Naive thymus-derived CD4-positive, alpha-beta T cell (primary cell): Measurements from ENCODE around the gene PHTF1. TPM values are rescaled to one million over a fixed set of nuclear protein-coding genes. Genes with fewer than 3 reads are reported as not detected.

Experiments
- ATAC-seq: fragments of 150-1000 bp; cut with Tn5 transposase; 2 replicates; pipeline ENCODE4 v1.10.0; 2021; ENCODE audit warnings: mild to moderate bottlenecking, moderate library complexity
- CTCF ChIA-PET: fragments of 350-600 bp; sonication (Branson Sonifier 250); formaldehyde crosslinking; loops from one replicate; lab custom pipeline; 2021; ENCODE audit warnings: antibody characterized with exemption; lab: Charles Lee
- POLR2A ChIA-PET: fragments of 350-600 bp; sonication (Branson Sonifier 250); formaldehyde crosslinking; loops from one replicate; lab custom pipeline; 2021; ENCODE audit warnings: antibody characterized with exemption, inconsistent platforms; lab: Charles Lee
- DNase-seq, 9 donors: peaks; one replicate each; pipeline versions ENCODE4 v3.0.0 to v3.0.0-alpha.2; 2020 to 2022; ENCODE audit warnings: mixed read lengths in 1 of 9
- H3K27ac ChIP-seq: one replicate; pipeline ENCODE4 v1.7.0; 2013; ENCODE audit warnings: mild to moderate bottlenecking, low read depth, low read length, moderate library complexity
- H3K27me3 ChIP-seq, 2 donors: one replicate each; pipeline ENCODE4 v1.7.0; 2013; ENCODE audit warnings: low read length in 2 of 2, mild to moderate bottlenecking in 2 of 2, moderate library complexity in 2 of 2; ENCODE audit not compliant: control insufficient read depth in 2 of 2, insufficient read depth in 2 of 2
- H3K36me3 ChIP-seq, 3 experiments: 1 replicate in 2 of 3; 2 replicates in 1 of 3; pipeline ENCODE4 v1.7.0; 2013; ENCODE audit warnings: low read length in 3 of 3, mild to moderate bottlenecking in 3 of 3, moderate library complexity in 1 of 3; ENCODE audit not compliant: insufficient read depth in 3 of 3, control insufficient read depth in 2 of 3
- H3K4me1 ChIP-seq, 2 donors: one replicate each; pipeline ENCODE4 v1.7.0; 2013; ENCODE audit warnings: low read length in 2 of 2, mild to moderate bottlenecking in 2 of 2, moderate library complexity in 1 of 2; ENCODE audit not compliant: control insufficient read depth in 2 of 2, insufficient read depth in 2 of 2
- H3K4me3 ChIP-seq: 2 replicates; pipeline ENCODE4 v1.7.0; 2013; ENCODE audit warnings: mild to moderate bottlenecking, low read length
- H3K9me3 ChIP-seq, 3 experiments: 1 replicate in 2 of 3; 2 replicates in 1 of 3; pipeline ENCODE4 v1.7.0; 2013; ENCODE audit warnings: low read length in 3 of 3; ENCODE audit not compliant: control insufficient read depth in 2 of 3
- H3K27ac Mint-ChIP-seq, 9 donors: one replicate each; pipeline ENCODE4 v1.8.0; 2020 to 2022; ENCODE audit warnings: mixed read lengths in 9 of 9, mild to moderate bottlenecking in 8 of 9, moderate library complexity in 5 of 9, inconsistent platforms in 2 of 9
- H3K27me3 Mint-ChIP-seq, 5 donors: one replicate each; pipeline ENCODE4 v1.8.0; 2021 to 2022; ENCODE audit warnings: mixed read lengths in 5 of 5, mild to moderate bottlenecking in 1 of 5
- H3K36me3 Mint-ChIP-seq, 5 donors: one replicate each; pipeline ENCODE4 v1.8.0; 2020 to 2022; ENCODE audit warnings: mixed read lengths in 5 of 5, mild to moderate bottlenecking in 3 of 5, inconsistent platforms in 1 of 5
- H3K4me1 Mint-ChIP-seq, 7 donors: one replicate each; pipeline ENCODE4 v1.8.0; 2020 to 2022; ENCODE audit warnings: mixed read lengths in 7 of 7, mild to moderate bottlenecking in 3 of 7, inconsistent platforms in 1 of 7
- H3K4me3 Mint-ChIP-seq, 10 donors: one replicate each; pipeline ENCODE4 v1.8.0; 2020 to 2022; ENCODE audit warnings: mild to moderate bottlenecking in 10 of 10, mixed read lengths in 10 of 10, moderate library complexity in 6 of 10, inconsistent platforms in 2 of 10
- H3K9me3 Mint-ChIP-seq, 11 donors: one replicate each; pipeline ENCODE4 v1.8.0; 2020 to 2022; ENCODE audit warnings: mixed read lengths in 11 of 11, mild to moderate bottlenecking in 4 of 11, inconsistent platforms in 1 of 11, moderate library complexity in 1 of 11
- intact Hi-C, 2 donors: fragments of 100-400 bp; cut with micrococcal nuclease; formaldehyde crosslinking; loops; one replicate each; pipeline ENCODE4 v1.15.1; 2023
- polyA plus RNA-seq, 2 donors: library from polyadenylated mRNA; unstranded; fragments of 300-500 nt; fragmentation: Illumina TruSeq; gene quantifications; one replicate each; pipeline ENCODE4 v1.2.3, GENCODE V29; 2021
- total RNA-seq, 6 experiments: library from RNA in 5 of 6; stranded (reverse) in 5 of 6; gene quantifications; 1 replicate in 5 of 6; 2 replicates in 1 of 6; pipeline ENCODE4 v1.2.3 and lab custom pipeline; 2021 to 2026

PHTF1 gene
- total and polyA plus RNA-seq, 7 experiments from 2014 or later = 1.4 to 21.0 (median 2.5) TPM

DNA sequence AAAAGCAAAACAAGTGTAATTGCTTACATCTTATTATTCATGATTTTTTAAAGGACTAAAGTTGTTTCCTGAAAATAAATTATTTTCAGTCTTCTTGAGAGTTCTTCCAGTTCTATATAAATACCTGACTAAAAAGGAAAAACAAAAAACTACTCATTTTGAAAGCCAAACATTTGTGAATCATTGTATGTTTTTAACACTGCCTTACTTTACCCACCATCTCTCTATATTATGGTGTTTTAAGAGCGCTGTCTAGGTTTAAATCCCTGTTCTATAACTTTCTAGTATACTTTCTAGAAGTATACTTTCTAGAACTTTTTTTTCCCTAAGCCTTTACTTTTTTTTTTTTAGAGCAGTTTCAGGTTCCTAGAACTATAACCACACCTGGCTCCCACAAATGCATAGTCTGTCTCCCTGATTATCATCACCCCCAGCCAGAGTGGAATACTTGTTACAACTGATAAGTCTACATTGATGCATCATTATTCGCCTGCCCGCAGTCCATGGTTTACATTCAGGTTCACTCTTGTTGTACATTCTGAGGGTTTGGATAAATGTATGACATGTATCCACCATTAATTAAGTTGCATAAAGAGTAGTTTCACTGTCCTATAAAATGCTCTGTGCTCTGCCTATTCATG, 43.2 kb upstream of the PHTF1 start:
- ATAC-seq (no peak), DNase-seq (no peak)
- CTCF ChIA-PET = interaction anchor here (0.7 kb wide), 1 partner anchor 1311 kb away, joined by 3 read pairs; no protein-coding TSS in a partner anchor
- H3K27me3 ChIP-seq = no peaks in the 10 kb centered on the region
- peak overlapping the region in 6 of 9 donors; percentile 24 to 71 (median 43) for H3K27ac Mint-ChIP-seq
- no peak overlapping the region for H3K4me3 ChIP-seq
- POLR2A ChIA-PET = interaction anchor here (1.2 to 1.7 kb wide), 2 partner anchors 8 to 17 kb away, joined by 4 read pairs; no protein-coding TSS in a partner anchor
- intact Hi-C loops = loop anchor here in 1 of 2 donors (1.0 kb wide), 1 partner anchor 9 kb away; no protein-coding TSS in a partner anchor
- peaks cover 40% of the 10 kb centered on the region in 2 donors for H3K4me1 ChIP-seq
- no peak overlapping the region for H3K27ac ChIP-seq
- H3K27me3 Mint-ChIP-seq = no peaks in the 10 kb centered on the region
- peaks cover 59 to 96% (median 87%) of the 10 kb centered on the region in 7 donors for H3K4me1 Mint-ChIP-seq
- peaks cover 0 to 4% (median 0%) of the 10 kb centered on the region in 11 donors for H3K9me3 Mint-ChIP-seq
- no peaks in the 10 kb centered on the region for H3K9me3 ChIP-seq
- peaks cover 0 to 43% (median 14%) of the 10 kb centered on the region in 5 donors for H3K36me3 Mint-ChIP-seq
- H3K36me3 ChIP-seq = peaks cover 0 to 6% (median under 1%) of the 10 kb centered on the region in 3 experiments
- peak overlapping the region in 8 of 10 donors; percentile 5 to 62 (median 32) for H3K4me3 Mint-ChIP-seq

DNA sequence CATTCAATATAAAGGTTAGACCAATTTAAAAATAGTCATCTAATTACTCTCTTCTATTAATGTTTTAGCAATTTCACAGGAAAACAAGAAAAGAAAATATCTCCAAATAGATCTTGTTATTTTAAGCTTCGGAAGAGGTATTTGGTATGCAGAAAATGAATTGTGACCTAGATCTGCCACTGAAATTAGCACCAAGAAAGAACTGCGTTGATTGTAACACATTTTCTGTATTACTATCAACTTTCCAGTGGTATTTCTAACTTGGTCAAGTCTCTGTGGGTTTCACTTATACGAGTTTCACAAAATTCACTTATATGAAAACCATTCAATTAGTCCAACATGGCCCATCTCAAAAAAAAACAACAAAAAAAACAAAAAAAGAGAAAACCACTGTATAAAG, 41.2 kb upstream of the PHTF1 start:
- H3K27me3 ChIP-seq = no peaks in the 10 kb centered on the region
- POLR2A ChIA-PET = interaction anchor here (0.7 to 1.7 kb wide), 4 partner anchors 9 to 711 kb away, joined by 3 to 5 read pairs (median 4); partner anchors contain the start of gene TRIM33
- intact Hi-C loops = no loop called here
- CTCF ChIA-PET = no interaction called here
- ATAC-seq (no peak), DNase-seq (no peak)
- Mint-ChIP-seq H3K27me3 (no peaks in the 10 kb centered on the region), H3K36me3 (peaks cover 0 to 41% (median 20%) of the 10 kb centered on the region in 5 donors), H3K9me3 (peaks cover 0 to 4% (median 0%) of the 10 kb centered on the region in 11 donors), H3K27ac (peak overlapping the region in 8 of 9 donors; percentile 23 to 78 (median 66)), H3K4me1 (peaks cover 46 to 85% (median 76%) of the 10 kb centered on the region in 7 donors), H3K4me3 (no peak overlapping the region)
- no peaks in the 10 kb centered on the region for H3K9me3 ChIP-seq
- H3K36me3 ChIP-seq = peaks cover 0 to 16% (median 3%) of the 10 kb centered on the region in 3 experiments
- H3K4me1 ChIP-seq = peaks cover 36 to 40% of the 10 kb centered on the region in 2 donors
- H3K4me3 ChIP-seq = no peak overlapping the region
- H3K27ac ChIP-seq = no peak overlapping the region

DNA sequence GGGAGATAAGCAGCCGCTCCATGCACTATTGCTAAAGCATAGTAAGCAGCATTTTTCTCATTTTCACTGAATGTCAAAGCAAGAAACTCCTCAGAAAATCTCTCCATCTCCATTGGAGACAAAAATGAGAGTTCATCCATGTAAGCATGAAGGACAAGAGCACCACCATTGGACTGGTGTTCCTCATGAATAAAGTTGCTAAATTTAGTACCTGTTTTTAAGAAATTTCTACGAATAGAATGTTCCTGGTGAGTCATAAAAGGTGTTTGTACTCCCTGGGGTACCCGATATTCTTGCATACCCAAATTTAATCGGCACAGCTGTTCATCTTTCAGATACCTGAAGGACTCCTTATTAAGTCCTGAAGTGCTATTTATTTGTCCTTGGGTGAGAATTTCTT, 38.2 kb upstream of the PHTF1 start:
- Histone ChIP-seq H3K27ac (no peak overlapping the region), H3K4me3 (no peak overlapping the region), H3K27me3 (no peaks in the 10 kb centered on the region), H3K9me3 (no peaks in the 10 kb centered on the region), H3K4me1 (peaks cover 23 to 27% of the 10 kb centered on the region in 2 donors), H3K36me3 (peaks cover 0 to 26% (median 3%) of the 10 kb centered on the region in 3 experiments)
- intact Hi-C loops = no loop called here
- ChIA-PET CTCF (no interaction called here), POLR2A (no interaction called here)
- Mint-ChIP-seq H3K36me3 (peaks cover 3 to 43% (median 28%) of the 10 kb centered on the region in 5 donors), H3K27me3 (no peaks in the 10 kb centered on the region), H3K27ac (peak overlapping the region in 3 of 9 donors; percentile 9 to 17 (median 14)), H3K9me3 (no peaks in the 10 kb centered on the region), H3K4me3 (no peak overlapping the region), H3K4me1 (peaks cover 36 to 84% (median 73%) of the 10 kb centered on the region in 7 donors)
- ATAC-seq = no peak
- DNase-seq = no peak

DNA sequence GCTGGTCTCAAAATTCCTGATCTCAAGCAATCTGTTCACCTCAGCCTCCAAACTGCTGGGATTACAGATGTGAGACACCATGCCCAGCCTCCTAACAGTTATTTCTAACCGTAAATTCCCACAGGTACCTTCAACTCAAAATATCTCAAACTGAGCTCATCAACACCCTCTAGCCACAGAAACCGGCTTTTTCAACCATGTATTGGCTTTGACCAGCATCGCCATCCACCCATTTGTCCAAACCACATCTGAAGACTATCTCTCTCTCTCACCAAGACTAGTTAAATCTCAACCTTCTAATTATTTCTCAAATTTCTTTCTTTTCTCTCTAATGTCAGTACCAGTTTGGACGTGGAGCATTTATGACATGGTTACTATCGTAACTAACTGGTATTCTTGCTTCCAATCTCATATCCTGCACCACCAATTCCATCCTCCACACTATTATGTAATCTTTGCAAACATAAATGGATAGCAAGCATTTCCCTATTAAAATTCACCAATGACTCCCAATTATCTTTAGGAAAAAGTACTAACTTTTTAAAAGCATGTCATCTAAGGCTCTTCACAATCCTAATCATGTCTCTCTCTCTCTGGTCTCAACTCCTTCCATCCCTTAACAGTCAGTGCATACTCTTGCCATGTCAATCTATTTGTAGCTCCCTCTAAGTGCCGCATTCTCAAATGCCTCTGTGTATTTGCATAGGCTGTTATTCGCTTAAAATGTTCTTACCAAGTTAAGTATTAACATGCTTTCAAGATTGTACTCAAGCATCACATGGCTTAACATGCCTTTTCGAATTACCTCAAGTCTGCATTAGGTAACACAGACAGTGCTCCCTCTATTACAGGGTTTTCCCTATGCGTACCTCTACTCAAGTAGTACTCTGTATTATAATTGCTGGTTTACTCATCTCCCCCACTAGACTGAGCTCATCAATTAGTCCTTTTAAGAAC, 34.9 kb upstream of the PHTF1 start:
- DNase-seq = no peak
- H3K36me3 Mint-ChIP-seq = peaks cover 3 to 59% (median 32%) of the 10 kb centered on the region in 5 donors
- no peaks in the 10 kb centered on the region for H3K27me3 Mint-ChIP-seq
- H3K4me1 Mint-ChIP-seq = peaks cover 31 to 85% (median 77%) of the 10 kb centered on the region in 7 donors
- peaks cover 20 to 24% of the 10 kb centered on the region in 2 donors for H3K4me1 ChIP-seq
- peak overlapping the region in 7 of 9 donors; percentile 7 to 85 (median 59) for H3K27ac Mint-ChIP-seq
- no peaks in the 10 kb centered on the region for H3K9me3 ChIP-seq
- CTCF ChIA-PET = no interaction called here
- H3K4me3 Mint-ChIP-seq = peak overlapping the region in 4 of 10 donors; percentile 1 to 19 (median 10)
- POLR2A ChIA-PET = interaction anchor here (1.0 kb wide), 1 partner anchor 11 kb away, joined by 4 read pairs; no protein-coding TSS in a partner anchor
- no peak for ATAC-seq
- no peak overlapping the region for H3K27ac ChIP-seq
- no peaks in the 10 kb centered on the region for H3K27me3 ChIP-seq
- no peak overlapping the region for H3K4me3 ChIP-seq
- intact Hi-C loops = loop anchor here in 1 of 2 donors (1.0 kb wide), 1 partner anchor 8 kb away; no protein-coding TSS in a partner anchor
- H3K9me3 Mint-ChIP-seq = no peaks in the 10 kb centered on the region
- peaks cover 0 to 31% (median 3%) of the 10 kb centered on the region in 3 experiments for H3K36me3 ChIP-seq

DNA sequence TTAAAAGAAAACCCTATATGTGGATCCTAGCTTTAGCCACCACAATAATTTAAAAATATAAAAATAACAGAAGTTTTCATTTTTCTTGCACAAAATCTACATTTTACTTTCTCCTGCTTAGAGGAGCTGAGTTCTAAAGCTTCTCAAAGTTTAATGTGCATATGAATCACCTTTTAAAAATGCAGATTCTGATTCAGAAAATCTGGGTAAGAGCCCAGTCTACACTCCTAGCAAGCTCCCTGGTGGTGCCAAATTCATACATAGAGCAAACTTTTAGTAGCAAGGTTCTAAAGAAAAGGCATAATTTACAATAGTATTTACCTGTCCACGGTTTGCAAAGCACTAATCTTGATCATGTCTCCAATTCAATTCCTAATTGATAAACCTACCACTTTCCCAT, 33.7 kb upstream of the PHTF1 start:
- H3K27me3 Mint-ChIP-seq = no peaks in the 10 kb centered on the region
- no peaks in the 10 kb centered on the region for H3K9me3 ChIP-seq
- no peaks in the 10 kb centered on the region for H3K27me3 ChIP-seq
- H3K4me3 Mint-ChIP-seq = peak overlapping the region in 1 of 10 donors; percentile 22
- intact Hi-C loops = loop anchor here in 1 of 2 donors (1.0 kb wide), 1 partner anchor 9 kb away; no protein-coding TSS in a partner anchor
- H3K4me1 ChIP-seq = peaks cover 15 to 19% of the 10 kb centered on the region in 2 donors
- no peak for ATAC-seq
- peaks cover 3 to 65% (median 32%) of the 10 kb centered on the region in 5 donors for H3K36me3 Mint-ChIP-seq
- peaks cover 34 to 86% (median 82%) of the 10 kb centered on the region in 7 donors for H3K4me1 Mint-ChIP-seq
- no peak for DNase-seq
- no peak overlapping the region for H3K27ac ChIP-seq
- H3K27ac Mint-ChIP-seq = peak overlapping the region in 7 of 9 donors; percentile 16 to 85 (median 64)
- POLR2A ChIA-PET = interaction anchor here (1.4 to 1.5 kb wide), 2 partner anchors 9 to 18 kb away, joined by 5 to 6 read pairs; no protein-coding TSS in a partner anchor
- H3K4me3 ChIP-seq = no peak overlapping the region
- H3K36me3 ChIP-seq = peaks cover 0 to 31% (median 3%) of the 10 kb centered on the region in 3 experiments
- CTCF ChIA-PET = interaction anchor here (0.6 to 1.0 kb wide), 2 partner anchors 17 to 34 kb away, joined by 3 read pairs; partner anchors contain the start of gene PHTF1
- H3K9me3 Mint-ChIP-seq = no peaks in the 10 kb centered on the region
